NCI-H1105 treated with DMSO at 0.1 percent for 48 hours (cell line): ENCODE data around the gene IGF1.

Experiments used
- DNase-seq: peaks from one replicate; lab custom pipeline; 2025; lab: John Stamatoyannopoulos, UW

IGF1 gene

GRCh38 chr12:102480406-102480805 is at the start of gene IGF1:
IGF1 (minus strand) TSS chr12:102480563; CDS start chr12:102480381, 182 bp downstream.
- DNase-seq: no peak

DNA sequence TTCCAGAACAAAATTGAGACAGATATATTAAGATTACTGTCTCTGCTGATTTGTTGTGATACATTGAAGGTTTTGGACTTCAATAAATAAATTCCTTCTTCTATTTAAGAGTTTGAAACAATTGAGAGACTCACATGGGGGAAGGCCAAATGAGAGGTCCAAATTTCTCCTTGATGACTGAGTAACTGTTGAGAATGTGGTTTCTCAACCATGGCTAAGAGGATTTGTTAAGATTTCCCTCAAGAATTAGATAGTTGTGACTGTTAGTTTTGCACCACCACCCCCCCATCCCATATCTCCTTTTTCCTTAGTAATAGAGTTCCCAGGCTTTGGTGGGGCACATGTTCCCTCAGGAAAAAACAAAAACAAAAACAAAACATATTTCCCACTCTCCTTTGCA is 47.7 kb upstream of the IGF1 start:
- DNase-seq: no peak

GRCh38 chr12:102527171-102527720 is 46.9 kb upstream of the IGF1 start:
- DNase-seq: no peak

DNA sequence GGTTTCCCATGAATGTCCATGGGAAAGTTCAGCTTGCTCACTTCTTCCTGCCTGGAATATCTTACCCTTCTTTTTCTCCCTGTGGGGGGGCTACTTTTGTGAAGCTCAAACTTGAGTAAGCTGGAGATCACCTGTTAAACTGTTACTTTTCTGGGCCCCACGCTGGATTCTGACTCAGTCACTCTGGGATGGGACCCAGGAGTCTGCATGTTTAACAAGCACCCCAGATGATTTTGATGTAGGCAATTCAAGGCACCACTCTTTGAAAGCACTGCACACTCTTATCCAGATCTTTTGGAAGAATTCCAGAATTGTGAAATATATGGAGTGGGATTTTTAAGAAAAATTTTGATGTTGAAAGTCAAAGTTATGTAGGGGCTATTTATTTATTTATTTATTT is 46.3 kb upstream of the IGF1 start:
- DNase-seq: no peak

DNA sequence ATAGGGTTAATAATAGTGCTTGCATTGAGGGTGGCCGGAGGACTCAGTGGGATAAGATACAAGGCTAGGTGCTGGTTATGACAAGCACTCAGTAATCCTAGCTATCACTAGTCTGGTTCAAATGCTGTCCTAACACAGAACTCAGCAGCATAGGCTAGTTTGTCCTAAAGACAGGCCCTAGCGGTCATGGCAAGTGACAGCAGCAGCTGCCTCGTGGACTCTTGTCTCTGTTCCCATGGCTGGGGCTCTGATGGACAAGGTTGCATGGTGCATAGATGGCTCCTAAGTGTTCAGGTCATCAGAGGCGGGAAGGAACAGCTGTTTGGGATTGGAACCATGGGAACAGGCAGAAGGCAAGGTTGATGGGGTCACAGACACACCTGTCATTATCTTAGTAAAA is 42.4 kb upstream of the IGF1 start:
- DNase-seq: no peak

DNA sequence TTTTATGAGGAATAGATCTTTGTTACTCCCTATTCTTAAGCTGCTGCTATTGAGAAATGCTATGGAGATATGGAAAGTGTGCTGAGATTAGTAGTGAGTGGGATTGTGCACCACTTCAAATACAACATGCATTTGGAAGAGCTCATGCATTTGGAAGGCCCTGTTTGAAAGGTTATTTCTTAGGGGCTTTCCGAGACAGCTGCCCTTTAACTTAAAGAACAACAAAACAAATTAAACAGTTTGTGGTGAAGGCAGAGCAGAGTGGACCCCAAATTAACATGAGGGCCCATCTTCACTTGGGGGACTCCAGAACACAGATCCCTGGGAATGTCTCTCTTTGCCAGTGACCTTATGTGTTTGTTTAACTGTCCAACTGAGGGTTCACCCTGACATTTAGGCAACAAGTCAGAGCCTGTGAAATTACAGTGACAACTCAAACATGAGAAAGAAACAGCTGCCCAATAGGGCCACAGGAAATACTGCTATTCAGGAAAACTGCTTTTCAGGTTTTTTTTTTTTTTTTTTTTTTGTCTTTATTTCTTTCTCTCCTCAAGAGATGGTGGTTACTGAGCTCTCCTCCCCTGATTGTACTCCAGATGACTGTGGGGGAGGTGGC is 41.4 kb upstream of the IGF1 start:
- no peak for DNase-seq

DNA sequence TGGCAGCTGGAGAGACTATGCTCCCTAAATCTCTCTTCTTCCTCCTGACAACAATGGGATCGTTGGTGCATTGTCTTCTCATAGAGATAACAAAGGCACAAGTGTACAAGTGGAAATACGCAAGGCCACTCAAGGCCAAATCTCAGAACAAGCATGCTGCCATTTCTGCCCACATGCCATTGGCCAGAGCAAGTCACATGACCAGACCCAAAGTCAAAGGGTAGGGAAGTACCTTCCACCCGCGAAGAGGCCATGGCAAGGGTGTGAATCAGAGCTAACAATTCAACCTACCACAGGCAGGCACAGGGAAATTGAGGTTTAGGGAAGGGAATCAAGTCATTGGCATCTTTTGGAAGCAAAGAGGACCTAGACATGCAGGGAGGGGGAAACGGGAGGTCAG is 38.5 kb upstream of the IGF1 start:
- DNase-seq: no peak

GRCh38 chr12:102514696-102515095 is 34.3 kb upstream of the IGF1 start:
- DNase-seq: no peak

GRCh38 chr12:102513739-102514138 is 33.4 kb upstream of the IGF1 start:
- no peak for DNase-seq

GRCh38 chr12:102513272-102513671 is 32.9 kb upstream of the IGF1 start:
- no peak for DNase-seq

GRCh38 chr12:102512523-102512922 is 32.2 kb upstream of the IGF1 start:
- no peak for DNase-seq

- no peak for DNase-seq
Observed at GRCh38 chr12:102511575-102511974, 31.2 kb upstream of the IGF1 start.

GRCh38 chr12:102510463-102510862 is 30.1 kb upstream of the IGF1 start:
- DNase-seq: no peak

DNA sequence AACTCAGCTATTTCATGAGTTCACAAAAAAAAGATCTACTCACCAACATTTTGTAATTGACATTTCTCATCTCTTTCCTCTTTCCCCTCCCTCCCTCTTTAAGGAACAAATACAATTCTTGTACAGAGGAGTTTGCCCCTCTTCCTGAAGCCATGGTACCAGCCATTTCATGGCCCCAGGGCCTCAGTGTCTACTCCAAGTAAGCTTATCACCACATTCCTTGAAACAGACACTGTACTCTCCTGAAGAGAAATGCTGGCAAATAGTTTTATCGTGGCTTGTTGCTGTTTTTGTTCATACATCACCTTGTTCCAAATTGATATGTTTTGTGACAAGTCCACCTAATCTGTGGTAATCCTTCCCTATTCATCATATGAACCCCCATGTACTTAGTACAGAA is 29.7 kb upstream of the IGF1 start:
- no peak for DNase-seq

- no peak for DNase-seq
Observed at GRCh38 chr12:102509123-102509626, 28.8 kb upstream of the IGF1 start.

- no peak for DNase-seq
Observed at GRCh38 chr12:102508052-102508451, 27.7 kb upstream of the IGF1 start.

- no peak for DNase-seq
Observed at GRCh38 chr12:102507301-102507700, 26.9 kb upstream of the IGF1 start.

- DNase-seq: no peak
Observed at GRCh38 chr12:102504871-102505270, 24.5 kb upstream of the IGF1 start.

DNA sequence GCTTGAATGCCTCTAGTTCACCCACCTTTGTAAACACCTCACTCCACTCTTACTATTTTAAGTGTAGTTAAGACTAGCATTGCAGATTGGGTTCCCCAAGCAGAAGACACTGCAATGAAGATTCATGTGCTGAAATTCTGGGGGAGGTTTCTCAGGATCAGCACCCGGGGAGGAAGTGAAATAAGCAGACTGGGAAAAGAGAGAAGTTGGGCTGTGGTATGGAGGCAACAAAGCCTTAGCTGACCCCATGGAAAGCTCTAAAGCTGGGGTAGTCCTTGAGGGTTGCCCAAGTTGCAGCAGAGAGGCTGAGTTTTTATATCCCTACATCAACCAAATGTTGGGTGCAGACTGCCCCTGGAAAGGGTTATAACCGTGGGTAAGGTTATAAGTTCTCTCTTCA is 23.9 kb upstream of the IGF1 start:
- DNase-seq: no peak

DNA sequence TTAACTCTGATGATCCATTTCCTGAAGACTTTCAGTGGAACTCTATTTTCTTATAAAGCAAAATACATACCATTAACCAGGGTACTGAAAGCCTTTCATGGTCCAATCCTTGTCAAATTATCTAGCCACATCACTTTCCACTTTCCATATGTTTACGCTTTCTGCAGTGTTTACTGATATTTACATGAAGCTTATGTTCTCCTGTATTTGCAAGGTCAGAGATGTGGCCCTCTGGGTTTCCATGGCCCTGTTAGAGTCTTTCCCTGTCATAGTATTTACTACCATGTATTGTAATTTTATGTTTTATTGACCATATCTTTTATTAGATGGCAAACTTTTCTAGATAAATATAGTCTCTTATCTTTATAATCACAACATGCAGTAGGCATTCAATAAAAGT is 23.5 kb upstream of the IGF1 start:
- DNase-seq: no peak

DNA sequence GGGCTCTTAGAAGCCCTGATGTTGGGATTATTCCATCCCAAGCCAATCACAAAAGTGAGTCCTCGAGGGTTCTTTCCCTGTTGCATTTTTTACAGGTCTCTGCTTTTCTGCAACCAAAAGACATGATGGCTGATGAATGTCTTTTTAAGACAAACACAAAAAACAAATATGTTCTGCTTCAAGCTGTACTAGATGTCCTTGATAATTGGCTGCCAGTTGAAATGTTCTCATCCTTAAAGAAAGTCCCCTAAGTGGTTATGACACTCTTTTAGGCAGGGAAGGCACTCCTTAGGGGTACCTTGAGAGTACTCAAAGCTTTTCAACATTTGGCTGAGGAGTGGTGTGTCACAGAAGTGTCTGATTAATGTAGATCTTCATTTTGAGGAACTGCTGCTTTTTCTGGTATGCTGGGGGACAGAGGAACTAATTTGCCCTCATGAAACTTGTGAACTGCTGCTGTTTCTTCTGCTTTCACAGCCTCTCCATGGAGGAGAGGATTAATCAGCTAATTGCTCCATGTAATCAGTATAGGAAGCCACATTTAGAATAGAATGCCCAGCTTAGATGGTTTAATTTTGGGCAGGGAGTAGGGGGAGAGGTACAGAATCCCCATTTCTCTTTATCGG is 22.8 kb upstream of the IGF1 start:
- no peak for DNase-seq

DNA sequence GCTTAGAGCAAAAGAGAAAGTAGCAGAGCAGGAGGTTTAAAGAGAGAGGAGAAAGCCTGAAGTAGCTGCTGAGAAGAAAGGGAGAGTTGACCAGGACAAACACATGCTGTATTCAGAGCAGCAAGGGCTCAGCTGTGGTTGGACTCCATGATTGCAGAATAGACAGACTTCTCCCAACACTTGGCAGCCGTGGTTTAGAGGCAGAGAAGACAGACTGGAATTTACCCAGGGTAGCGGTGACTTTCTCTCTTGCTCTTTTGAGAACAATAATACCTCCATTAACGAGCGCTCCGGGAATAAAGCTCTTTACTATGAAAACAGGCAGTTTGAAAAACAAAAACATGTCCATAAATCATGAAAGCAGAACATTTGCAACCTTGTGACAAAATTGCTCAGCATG is 21.4 kb upstream of the IGF1 start:
- no peak for DNase-seq

GRCh38 chr12:102498471-102498870 is 18.1 kb upstream of the IGF1 start:
- no peak for DNase-seq

DNA sequence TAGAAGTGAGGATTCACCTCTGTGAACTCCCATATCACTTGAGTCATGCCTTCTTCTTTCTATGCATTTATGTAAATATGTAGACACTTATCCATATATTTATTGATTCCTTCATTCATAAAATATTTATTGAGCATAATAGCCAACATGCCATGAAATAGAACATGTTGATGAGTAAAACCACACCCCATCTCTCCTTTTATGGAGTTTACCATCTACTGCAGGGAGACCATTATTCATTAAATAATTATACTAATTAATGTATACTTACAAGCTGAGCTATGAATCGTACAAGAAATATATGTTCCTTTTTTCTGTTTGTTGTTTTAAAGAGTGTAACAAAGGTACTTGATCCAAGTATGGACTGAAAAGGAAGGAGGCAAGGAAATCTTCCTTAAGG is 17.4 kb upstream of the IGF1 start:
- no peak for DNase-seq
